ENCODE measurements around the gene ANKRD13D. TPM values are rescaled to one million over a fixed set of nuclear protein-coding genes. Genes with fewer than 3 reads are reported as not detected.

Gene ANKRD13D
- total RNA-seq, 1 donor from 2014 or later: 62.9 TPM

DNA sequence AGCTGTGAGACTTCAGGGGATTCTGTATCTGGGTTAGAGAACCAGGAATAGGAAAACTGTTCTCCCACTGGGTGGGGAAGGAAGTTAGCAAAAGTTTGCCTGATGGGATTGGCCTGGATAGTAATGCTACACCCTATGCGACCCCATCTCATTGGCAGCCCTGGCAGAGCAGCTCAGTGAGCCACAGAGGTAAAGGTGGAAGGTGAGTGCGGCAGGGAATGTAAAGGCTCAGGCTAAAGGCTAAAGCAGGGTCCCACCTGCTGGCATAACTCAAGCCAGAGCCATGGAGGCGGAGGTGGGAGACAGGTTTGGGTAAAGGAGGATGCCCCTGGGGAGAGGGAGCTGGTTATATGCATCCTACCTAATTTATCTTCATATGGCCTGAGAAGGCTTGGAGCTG lies 32.9 kb downstream of the ANKRD13D start:
- Histone ChIP-seq H3K36me3 (no peaks in the 10 kb centered on the region), H3K9me3 (no peaks in the 10 kb centered on the region), H3K4me1 (peaks cover 21% of the 10 kb centered on the region), H3K27ac (no peak overlapping the region), H3K27me3 (no peaks in the 10 kb centered on the region), H3K4me3 (no peak overlapping the region)
- intact Hi-C loops (cut with DNase I): no loop called here
- no peak for DNase-seq (ENCODE audit: extremely low spot score in 2 of 2)
- TF ChIP-seq, protein P1, sequence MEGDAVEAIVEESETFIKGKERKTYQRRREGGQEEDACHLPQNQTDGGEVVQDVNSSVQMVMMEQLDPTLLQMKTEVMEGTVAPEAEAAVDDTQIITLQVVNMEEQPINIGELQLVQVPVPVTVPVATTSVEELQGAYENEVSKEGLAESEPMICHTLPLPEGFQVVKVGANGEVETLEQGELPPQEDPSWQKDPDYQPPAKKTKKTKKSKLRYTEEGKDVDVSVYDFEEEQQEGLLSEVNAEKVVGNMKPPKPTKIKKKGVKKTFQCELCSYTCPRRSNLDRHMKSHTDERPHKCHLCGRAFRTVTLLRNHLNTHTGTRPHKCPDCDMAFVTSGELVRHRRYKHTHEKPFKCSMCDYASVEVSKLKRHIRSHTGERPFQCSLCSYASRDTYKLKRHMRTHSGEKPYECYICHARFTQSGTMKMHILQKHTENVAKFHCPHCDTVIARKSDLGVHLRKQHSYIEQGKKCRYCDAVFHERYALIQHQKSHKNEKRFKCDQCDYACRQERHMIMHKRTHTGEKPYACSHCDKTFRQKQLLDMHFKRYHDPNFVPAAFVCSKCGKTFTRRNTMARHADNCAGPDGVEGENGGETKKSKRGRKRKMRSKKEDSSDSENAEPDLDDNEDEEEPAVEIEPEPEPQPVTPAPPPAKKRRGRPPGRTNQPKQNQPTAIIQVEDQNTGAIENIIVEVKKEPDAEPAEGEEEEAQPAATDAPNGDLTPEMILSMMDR (IDR thresholded peaks at IDR 0.05): no peak
- TF ChIP-seq POLR2AphosphoS5 (IDR thresholded peaks at IDR 0.05; ENCODE audit: insufficient read depth in 1 of 2, low read depth in 1 of 2): no peak
- TF ChIP-seq POLR2A (IDR thresholded peaks at IDR 0.05): no peak

- Histone ChIP-seq H3K36me3 (no peaks in the 10 kb centered on the region), H3K27ac (no peak overlapping the region), H3K4me3 (no peak overlapping the region), H3K27me3 (no peaks in the 10 kb centered on the region), H3K4me1 (peaks cover 14% of the 10 kb centered on the region), H3K9me3 (no peaks in the 10 kb centered on the region)
- no peak for DNase-seq (ENCODE audit: extremely low spot score in 2 of 2)
- TF ChIP-seq POLR2AphosphoS5 (IDR thresholded peaks at IDR 0.05; ENCODE audit: insufficient read depth in 1 of 2, low read depth in 1 of 2) (no peak), POLR2A (IDR thresholded peaks at IDR 0.05) (no peak)
- TF ChIP-seq, protein P1 (IDR thresholded peaks at IDR 0.05): no peak
- intact Hi-C loops (cut with DNase I): no loop called here
These were observed 34.4 kb downstream of the ANKRD13D start for GRCh38 chr11:67323526-67323925.

DNA sequence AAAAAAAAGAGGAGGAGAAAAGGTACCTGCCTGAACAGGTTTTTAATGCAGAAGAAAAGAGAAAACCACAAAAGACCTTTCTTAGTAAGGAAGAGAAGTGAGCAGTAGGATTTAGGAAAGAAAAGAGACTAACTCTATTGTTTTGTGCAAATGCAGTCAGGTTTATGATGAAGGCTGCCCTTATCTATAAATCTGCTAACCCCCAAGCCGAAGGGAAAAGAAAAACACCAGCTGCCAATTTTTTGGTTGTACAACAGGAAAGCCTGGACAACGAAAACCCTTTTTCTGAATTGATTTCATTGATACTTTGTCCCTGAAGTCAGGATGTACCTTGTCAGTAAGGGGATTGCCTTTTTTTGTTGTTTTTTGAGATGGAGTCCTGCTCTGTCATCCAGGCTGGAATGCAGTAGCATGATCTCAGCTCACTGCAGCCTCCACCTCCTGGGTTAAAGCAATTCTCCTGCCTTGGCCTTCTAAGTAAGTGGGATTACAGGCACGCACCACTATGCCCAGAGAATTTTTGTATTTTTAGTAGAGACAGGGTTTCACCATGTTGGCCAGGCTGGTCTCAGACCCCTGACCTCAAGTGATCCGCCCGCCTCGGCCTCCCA lies 43.1 kb downstream of the ANKRD13D start:
- no peaks in the 10 kb centered on the region for H3K4me1 ChIP-seq
- no peak overlapping the region for H3K27ac ChIP-seq
- no peaks in the 10 kb centered on the region for H3K9me3 ChIP-seq
- no peaks in the 10 kb centered on the region for H3K36me3 ChIP-seq
- intact Hi-C loops (cut with DNase I): no loop called here
- TF ChIP-seq POLR2A (IDR thresholded peaks at IDR 0.05) (no peak), POLR2AphosphoS5 (IDR thresholded peaks at IDR 0.05; ENCODE audit: insufficient read depth in 1 of 2, low read depth in 1 of 2) (no peak)
- TF ChIP-seq, protein P1 (IDR thresholded peaks at IDR 0.05): no peak
- no peaks in the 10 kb centered on the region for H3K27me3 ChIP-seq
- DNase-seq (ENCODE audit: extremely low spot score in 2 of 2): no peak
- H3K4me3 ChIP-seq: no peak overlapping the region

GRCh38 chr11:67337257-67337656 lies 48.2 kb downstream of the ANKRD13D start:
- Histone ChIP-seq H3K27me3 (no peaks in the 10 kb centered on the region), H3K27ac (no peak overlapping the region), H3K4me3 (no peak overlapping the region), H3K4me1 (no peaks in the 10 kb centered on the region), H3K36me3 (no peaks in the 10 kb centered on the region), H3K9me3 (no peaks in the 10 kb centered on the region)
- intact Hi-C loops (cut with DNase I): no loop called here
- TF ChIP-seq POLR2AphosphoS5 (IDR thresholded peaks at IDR 0.05; ENCODE audit: insufficient read depth in 1 of 2, low read depth in 1 of 2): no peak
- no peak for TF ChIP-seq POLR2A (IDR thresholded peaks at IDR 0.05)
- TF ChIP-seq, protein P1 (IDR thresholded peaks at IDR 0.05): no peak
- DNase-seq (ENCODE audit: extremely low spot score in 2 of 2): no peak

GRCh38 chr11:67344264-67344663 lies 55.2 kb downstream of the ANKRD13D start:
- Histone ChIP-seq H3K4me3 (no peak overlapping the region), H3K36me3 (no peaks in the 10 kb centered on the region), H3K27me3 (no peaks in the 10 kb centered on the region), H3K9me3 (no peaks in the 10 kb centered on the region), H3K27ac (peak overlapping the region; percentile 56), H3K4me1 (peaks cover 26% of the 10 kb centered on the region)
- DNase-seq (ENCODE audit: extremely low spot score in 2 of 2): no peak
- intact Hi-C loops (cut with DNase I): no loop called here
- TF ChIP-seq, protein P1 (IDR thresholded peaks at IDR 0.05): no peak
